ENCODE measurements around the gene SCN3A.

- no peak for TF ChIP-seq CTCF (IDR thresholded peaks at IDR 0.05)
- no peak for TF ChIP-seq EZH2 (IDR thresholded peaks at IDR 0.05; ENCODE audit: borderline replicate concordance, insufficient read depth, low read depth, low read length, poor library complexity, severe bottlenecking)
Measured at GRCh38 chr2:165113414-165113813, 90.4 kb downstream of the SCN3A start.
